NT2/D1 (cell line): ENCODE results near the gene APOBEC3H.

ENCODE experiments used
- SUZ12 ChIP-seq: IDR thresholded peaks from 2 replicates; pipeline ENCODE4 v1.6.1; 2011; ENCODE audit not compliant: insufficient read length, insufficient read depth; ENCODE audit errors: extremely low read depth
- YY1 ChIP-seq: IDR thresholded peaks from 2 replicates; pipeline ENCODE4 v1.6.1; 2011; ENCODE audit not compliant: insufficient read length, insufficient read depth
- ZNF274 ChIP-seq: IDR thresholded peaks from 2 replicates; pipeline ENCODE4 v1.6.1; 2011; ENCODE audit warnings: mild to moderate bottlenecking, low read depth, low read length

GRCh38 chr22:39152024-39152510, 55.0 kb downstream of the APOBEC3H start:
- no peak for TF ChIP-seq SUZ12
- TF ChIP-seq ZNF274, result no peak
- no peak for TF ChIP-seq YY1
